Coronary artery (tissue), 2 donors: ENCODE measurements around the gene CMTM4.

Experiments
- DNase-seq: peaks from one replicate; pipeline ENCODE4 v3.0.0-alpha.2; 2017; ENCODE audit warnings: low spot score
- H3K27ac ChIP-seq, 2 donors: fragments of 200-600 bp; sonication (generic); one replicate each; pipeline ENCODE4 v1.5.1; 2016 to 2019
- H3K4me3 ChIP-seq: fragments of 200-600 bp; sonication (generic); 2 replicates; pipeline ENCODE4 v1.5.1; 2016; ENCODE audit warnings: mild to moderate bottlenecking, moderate library complexity
- TF ChIP-seq, protein P1 (sequence below): fragments of 200-600 bp; sonication (generic); IDR thresholded peaks from one replicate; pipeline ENCODE4 v1.5.1; 2019; ENCODE audit warnings: antibody characterized with exemption

The CMTM4 gene

DNA sequence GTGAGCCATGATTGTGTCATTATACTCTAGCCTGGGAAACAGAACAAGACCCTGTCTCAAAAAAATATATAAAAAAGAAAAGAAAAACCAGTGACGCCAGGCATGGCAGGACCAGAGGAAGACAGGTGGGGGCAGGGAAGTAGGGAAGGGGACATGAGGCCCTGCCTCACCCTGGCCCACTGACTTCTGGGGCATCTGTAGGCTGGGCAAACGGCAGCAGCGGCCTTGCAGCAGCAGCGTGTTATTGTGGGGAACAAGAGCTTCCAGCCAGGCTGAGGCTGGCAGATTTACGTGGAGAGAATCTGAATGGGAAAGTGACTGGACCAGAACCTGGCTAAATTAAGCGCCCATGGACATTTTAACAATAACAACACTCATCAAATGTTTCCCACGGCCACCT, 19.4 kb downstream of the CMTM4 start:
- no peak for DNase-seq
- TF ChIP-seq, protein P1, sequence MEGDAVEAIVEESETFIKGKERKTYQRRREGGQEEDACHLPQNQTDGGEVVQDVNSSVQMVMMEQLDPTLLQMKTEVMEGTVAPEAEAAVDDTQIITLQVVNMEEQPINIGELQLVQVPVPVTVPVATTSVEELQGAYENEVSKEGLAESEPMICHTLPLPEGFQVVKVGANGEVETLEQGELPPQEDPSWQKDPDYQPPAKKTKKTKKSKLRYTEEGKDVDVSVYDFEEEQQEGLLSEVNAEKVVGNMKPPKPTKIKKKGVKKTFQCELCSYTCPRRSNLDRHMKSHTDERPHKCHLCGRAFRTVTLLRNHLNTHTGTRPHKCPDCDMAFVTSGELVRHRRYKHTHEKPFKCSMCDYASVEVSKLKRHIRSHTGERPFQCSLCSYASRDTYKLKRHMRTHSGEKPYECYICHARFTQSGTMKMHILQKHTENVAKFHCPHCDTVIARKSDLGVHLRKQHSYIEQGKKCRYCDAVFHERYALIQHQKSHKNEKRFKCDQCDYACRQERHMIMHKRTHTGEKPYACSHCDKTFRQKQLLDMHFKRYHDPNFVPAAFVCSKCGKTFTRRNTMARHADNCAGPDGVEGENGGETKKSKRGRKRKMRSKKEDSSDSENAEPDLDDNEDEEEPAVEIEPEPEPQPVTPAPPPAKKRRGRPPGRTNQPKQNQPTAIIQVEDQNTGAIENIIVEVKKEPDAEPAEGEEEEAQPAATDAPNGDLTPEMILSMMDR: no peak
- no peak overlapping the region for H3K27ac ChIP-seq
- H3K4me3 ChIP-seq: no peak overlapping the region

DNA sequence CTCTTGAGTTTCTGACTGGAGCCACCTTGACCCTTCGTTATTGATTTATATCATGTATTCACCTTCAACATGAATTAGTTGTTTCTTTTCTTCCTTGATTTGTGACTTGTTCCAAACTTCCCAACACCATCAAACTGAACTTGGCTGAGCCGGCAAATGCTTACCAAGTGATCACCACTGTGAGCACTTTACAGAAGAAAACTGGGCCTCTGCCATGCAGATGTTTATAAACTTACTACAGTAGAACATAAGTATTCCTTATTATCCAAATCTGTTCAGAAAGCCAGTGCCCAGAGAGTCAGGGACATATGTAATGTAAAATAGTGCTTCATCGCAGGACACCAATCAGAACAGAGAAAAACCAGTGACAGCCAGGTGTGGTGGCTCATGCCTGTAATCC, 19.9 kb downstream of the CMTM4 start:
- Histone ChIP-seq H3K4me3 (no peak overlapping the region), H3K27ac (no peak overlapping the region)
- no peak for DNase-seq
- TF ChIP-seq, protein P1: no peak

DNA sequence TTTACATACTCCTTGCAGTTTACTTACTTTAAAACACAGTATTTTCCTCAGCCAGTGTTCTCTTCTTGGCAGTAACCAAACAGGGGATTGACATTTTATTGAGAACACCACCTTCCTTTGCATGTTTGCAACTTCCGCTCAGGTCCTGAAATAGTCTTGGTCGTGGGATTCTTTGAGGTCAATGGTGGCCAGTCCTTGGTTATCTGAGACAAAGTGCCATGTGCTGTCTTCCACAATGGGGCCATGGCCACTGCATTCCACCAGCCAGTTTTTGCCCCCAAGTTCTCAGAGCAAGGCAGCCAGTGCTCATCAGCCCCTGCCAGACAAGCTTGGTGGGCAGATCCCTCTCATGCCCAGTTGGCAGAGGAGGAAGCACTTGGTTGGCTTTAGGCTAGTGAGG, 22.9 kb downstream of the CMTM4 start:
- Histone ChIP-seq H3K27ac (no peak overlapping the region), H3K4me3 (no peak overlapping the region)
- no peak for DNase-seq
- TF ChIP-seq, protein P1: no peak

DNA sequence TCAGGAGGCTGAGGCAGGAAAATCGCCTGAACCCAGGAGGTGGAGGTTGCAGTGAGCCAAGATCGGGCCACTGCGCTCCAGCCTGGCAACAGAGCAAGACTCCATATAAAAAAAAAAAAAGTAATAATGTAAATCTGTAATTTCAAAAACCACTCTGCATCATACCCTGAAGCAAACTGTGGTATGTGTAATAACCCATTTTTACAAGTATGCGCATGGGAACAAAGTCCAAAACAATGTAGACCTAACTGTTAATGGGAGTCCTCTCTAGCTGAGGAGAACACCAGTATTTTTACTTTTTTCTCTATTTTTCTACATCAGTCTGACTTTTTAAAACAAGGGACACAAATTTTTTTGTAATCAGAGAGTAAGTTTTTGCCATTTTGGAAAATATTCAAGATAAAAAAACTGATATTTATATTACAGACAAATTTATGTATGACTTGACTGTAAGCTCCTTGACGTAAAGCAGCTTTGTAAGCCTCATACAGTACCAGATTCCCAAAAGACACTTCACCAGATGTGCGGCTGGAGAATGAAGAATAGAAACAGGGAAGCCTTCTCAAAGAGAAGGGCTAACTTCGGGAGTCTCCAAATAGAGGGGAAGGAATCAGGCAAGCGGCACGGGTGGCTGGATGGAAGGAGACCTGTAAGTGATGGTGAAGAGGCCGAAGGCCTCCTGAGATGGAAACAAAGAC, 25.7 kb downstream of the CMTM4 start:
- H3K27ac ChIP-seq: no peak overlapping the region
- DNase-seq: no peak
- no peak overlapping the region for H3K4me3 ChIP-seq
- TF ChIP-seq, protein P1: no peak

DNA sequence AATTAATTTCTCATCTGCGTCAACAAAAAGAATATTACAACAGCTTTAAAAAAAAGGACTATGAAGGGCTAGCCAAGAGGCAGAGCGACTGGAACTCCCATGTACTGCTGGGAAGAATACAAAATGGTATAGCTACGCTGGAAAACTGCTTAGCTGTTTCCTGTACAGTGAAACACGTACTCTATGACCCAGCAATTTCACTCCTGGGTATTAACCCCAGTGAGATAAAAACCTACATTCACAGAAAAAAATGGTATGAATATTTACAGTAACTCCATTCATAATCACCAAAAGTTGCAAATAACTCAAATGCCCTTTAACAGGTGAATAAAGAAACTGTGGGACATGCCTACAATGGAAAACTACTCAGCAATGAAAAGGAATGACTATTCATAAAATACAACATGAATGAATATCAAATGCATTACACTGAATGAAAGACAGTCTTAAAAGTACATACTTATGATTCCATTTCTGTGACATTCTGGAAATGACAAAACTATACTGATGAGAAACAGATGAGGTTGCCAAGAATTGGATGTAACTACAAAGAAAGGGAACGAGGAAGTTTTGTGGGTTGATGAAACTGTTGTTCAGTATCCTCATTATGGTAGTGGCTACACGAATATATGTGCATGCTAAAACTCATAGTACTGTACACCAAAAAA, 27.6 kb downstream of the CMTM4 start:
- TF ChIP-seq, protein P1: no peak
- no peak for DNase-seq
- H3K4me3 ChIP-seq: no peak overlapping the region
- no peak overlapping the region for H3K27ac ChIP-seq

DNA sequence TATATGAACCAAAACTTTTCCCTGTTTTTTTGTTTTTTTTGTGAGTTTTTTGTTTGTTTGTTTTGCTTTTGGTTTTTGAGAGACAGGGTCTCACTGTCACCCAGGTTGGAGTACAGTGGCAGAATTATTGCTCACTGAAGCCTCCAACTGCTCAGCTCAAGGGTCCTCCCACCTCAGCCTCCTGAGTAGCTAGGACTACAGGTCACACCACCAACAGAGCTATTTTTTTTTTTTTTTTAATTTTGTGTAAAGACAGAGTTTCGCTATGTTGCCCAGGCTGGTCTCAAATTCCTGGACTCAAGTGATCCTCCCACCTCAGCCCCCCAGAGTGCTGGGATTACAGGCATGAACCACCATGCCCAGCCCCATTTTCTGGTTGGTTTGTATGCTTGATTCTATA, 28.6 kb downstream of the CMTM4 start:
- DNase-seq: no peak
- TF ChIP-seq, protein P1: no peak
- H3K27ac ChIP-seq: no peak overlapping the region
- H3K4me3 ChIP-seq: no peak overlapping the region
